CD14-positive monocyte (primary cell): Measurements from ENCODE around the gene CBLIF. TPM values are rescaled to one million over a fixed set of nuclear protein-coding genes. Genes with fewer than 3 reads are reported as not detected.

Experiments
- DNase-seq, 3 donors: peaks; one replicate each; pipeline ENCODE4 v3.0.0-alpha.2; 2011 to 2022
- H2AFZ ChIP-seq: 2 replicates; pipeline ENCODE4 v1.6.0; 2012; ENCODE audit warnings: mild to moderate bottlenecking, low read depth, low read length, inconsistent platforms; ENCODE audit not compliant: insufficient read depth, poor library complexity, severe bottlenecking
- H3K27ac ChIP-seq, 2 donors: 1 replicate in 1 of 2; 2 replicates in 1 of 2; pipeline ENCODE4 v1.5.1; 2012 to 2013; ENCODE audit warnings: low read length in 2 of 2, control low read depth in 1 of 2, inconsistent platforms in 1 of 2, low read depth in 1 of 2, mild to moderate bottlenecking in 1 of 2
- H3K27me3 ChIP-seq, 2 donors: one replicate each; pipeline versions ENCODE4 v1.6.0 to v1.6.1; 2011 to 2013; ENCODE audit warnings: low read length in 2 of 2; ENCODE audit not compliant: control insufficient read depth in 2 of 2, insufficient read depth in 2 of 2
- H3K36me3 ChIP-seq, 2 donors: replicated peaks in 1 of 2; 1 replicate in 1 of 2; 2 replicates in 1 of 2; pipeline versions ENCODE4 v1.5.1 to v1.6.1; 2012 to 2013; ENCODE audit warnings: low read length in 2 of 2, control low read depth in 1 of 2, inconsistent platforms in 1 of 2, mild to moderate bottlenecking in 1 of 2; ENCODE audit not compliant: insufficient read depth in 2 of 2, control insufficient read depth in 1 of 2
- H3K4me1 ChIP-seq, 2 donors: 1 replicate in 1 of 2; 2 replicates in 1 of 2; pipeline versions ENCODE4 v1.5.1 to v1.6.1; 2012 to 2013; ENCODE audit warnings: low read length in 2 of 2, control low read depth in 1 of 2, inconsistent platforms in 1 of 2, mild to moderate bottlenecking in 1 of 2, moderate library complexity in 1 of 2; ENCODE audit not compliant: insufficient read depth in 2 of 2, control insufficient read depth in 1 of 2
- H3K4me2 ChIP-seq: replicated peaks from 2 replicates; pipeline ENCODE3; 2012; ENCODE audit warnings: low read length, moderate library complexity, mild to moderate bottlenecking; ENCODE audit not compliant: poor library complexity, severe bottlenecking; ENCODE audit errors: extremely low read depth
- H3K4me3 ChIP-seq, 3 experiments: fragments of 200-600 bp in 1 of 3; sonication (generic) in 1 of 3; replicated peaks in 1 of 3; 1 replicate in 2 of 3; 2 replicates in 1 of 3; pipeline ENCODE4 v1.5.1; 2011 to 2013; ENCODE audit warnings: low read length in 3 of 3, mild to moderate bottlenecking in 3 of 3, control low read depth in 2 of 3, low read depth in 2 of 3, inconsistent platforms in 1 of 3, moderate library complexity in 1 of 3
- H3K79me2 ChIP-seq: 2 replicates; pipeline ENCODE4 v1.6.0; 2012; ENCODE audit warnings: mild to moderate bottlenecking, control low read depth, inconsistent platforms, low read length, moderate library complexity; ENCODE audit not compliant: insufficient read depth
- H3K9ac ChIP-seq: 2 replicates; pipeline ENCODE4 v1.6.0; 2017; ENCODE audit warnings: low read length, mild to moderate bottlenecking; ENCODE audit not compliant: insufficient read depth, poor library complexity, severe bottlenecking
- H3K9me3 ChIP-seq, 2 donors: replicated peaks in 1 of 2; 1 replicate in 1 of 2; 2 replicates in 1 of 2; pipeline versions ENCODE4 v1.5.1 to v1.6.1; 2012 to 2013; ENCODE audit warnings: low read length in 2 of 2, control low read depth in 1 of 2; ENCODE audit not compliant: control insufficient read depth in 1 of 2, insufficient read depth in 1 of 2
- H4K20me1 ChIP-seq: 2 replicates; pipeline ENCODE4 v1.6.0; 2012; ENCODE audit warnings: mild to moderate bottlenecking, low read length, control low read depth, moderate library complexity; ENCODE audit not compliant: insufficient read depth
- H3K27ac Mint-ChIP-seq, 7 donors: one replicate each; pipeline ENCODE4 v1.8.0; 2020; ENCODE audit warnings: mild to moderate bottlenecking in 7 of 7, mixed read lengths in 7 of 7, moderate library complexity in 6 of 7, inconsistent platforms in 2 of 7
- H3K27me3 Mint-ChIP-seq, 3 donors: one replicate each; pipeline ENCODE4 v1.8.0; 2021 to 2022; ENCODE audit warnings: low read depth in 3 of 3, mild to moderate bottlenecking in 3 of 3, mixed read lengths in 3 of 3, moderate library complexity in 3 of 3, inconsistent platforms in 1 of 3
- H3K36me3 Mint-ChIP-seq, 2 donors: one replicate each; pipeline ENCODE4 v1.8.0; 2020; ENCODE audit warnings: mixed read lengths in 2 of 2, inconsistent platforms in 1 of 2, mild to moderate bottlenecking in 1 of 2
- H3K4me1 Mint-ChIP-seq: one replicate; pipeline ENCODE4 v1.8.0; 2020; ENCODE audit warnings: mild to moderate bottlenecking, mixed read lengths
- H3K4me3 Mint-ChIP-seq, 2 donors: one replicate each; pipeline ENCODE4 v1.8.0; 2020; ENCODE audit warnings: mild to moderate bottlenecking in 2 of 2, mixed read lengths in 2 of 2, moderate library complexity in 1 of 2
- H3K9me3 Mint-ChIP-seq, 7 donors: one replicate each; pipeline ENCODE4 v1.8.0; 2020 to 2022; ENCODE audit warnings: mixed read lengths in 7 of 7, mild to moderate bottlenecking in 6 of 7, moderate library complexity in 6 of 7, inconsistent platforms in 2 of 7
- WGBS: methylation state at CpG from one replicate; pipeline ENCODE4 v1.1.5; 2013; ENCODE audit warnings: missing lambda C conversion rate; ENCODE audit not compliant: insufficient coverage; 5-methylcytosine and 5-hydroxymethylcytosine counted together
- intact Hi-C, 2 donors: fragments of 100-400 bp; cut with micrococcal nuclease; formaldehyde crosslinking; loops; one replicate each; pipeline versions ENCODE4 v1.15.0 to v1.15.1; 2023
- polyA plus RNA-seq, 3 donors: library from polyadenylated mRNA; depleted of rRNA in 1 of 3; unstranded in 2 of 3; stranded (reverse) in 1 of 3; fragments of 300-500 nt in 2 of 3; fragments of >200 nt in 1 of 3; fragmentation: Illumina TruSeq in 2 of 3; gene quantifications; 1 replicate in 2 of 3; 2 replicates in 1 of 3; pipeline ENCODE4 v1.2.3, GENCODE V29; 2012 to 2021
- TF ChIP-seq, protein P1 (sequence below): fragments of 200-600 bp; IDR thresholded peaks from one replicate; pipeline ENCODE4 v1.8.0; 2022; ENCODE audit warnings: antibody characterized with exemption, mild to moderate bottlenecking

The CBLIF gene
- polyA plus RNA-seq, 3 donors, result not detected

DNA sequence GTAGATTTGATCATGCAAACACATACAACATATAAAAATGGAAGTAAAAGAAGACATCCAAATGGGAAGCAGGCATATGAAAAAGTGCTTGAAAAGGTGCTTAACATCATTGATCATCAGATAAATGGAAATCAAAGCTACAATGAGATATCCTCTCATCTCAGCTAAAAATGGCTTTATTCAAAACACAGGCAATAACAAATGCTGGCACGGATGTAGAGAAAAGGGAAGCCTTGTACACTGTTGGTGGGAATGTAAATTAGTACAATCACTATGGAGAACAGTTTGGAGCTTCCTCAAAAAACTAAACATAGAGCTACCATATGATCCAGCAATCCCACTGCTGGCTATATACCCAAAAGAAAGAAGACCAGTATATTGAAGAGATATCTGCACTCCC is 21.5 kb upstream of the CBLIF start:
- Mint-ChIP-seq H3K27ac (peak overlapping the region in 6 of 7 donors; percentile 4 to 73 (median 62)), H3K4me1 (peaks cover 22% of the 10 kb centered on the region), H3K36me3 (no peaks in the 10 kb centered on the region), H3K27me3 (peaks cover 0 to 3% (median 2%) of the 10 kb centered on the region in 3 donors), H3K4me3 (peak overlapping the region; percentile 3 to 72), H3K9me3 (peaks cover 0 to 15% (median 8%) of the 10 kb centered on the region in 7 donors)
- no peak overlapping the region for H3K27ac ChIP-seq
- TF ChIP-seq, protein P1, sequence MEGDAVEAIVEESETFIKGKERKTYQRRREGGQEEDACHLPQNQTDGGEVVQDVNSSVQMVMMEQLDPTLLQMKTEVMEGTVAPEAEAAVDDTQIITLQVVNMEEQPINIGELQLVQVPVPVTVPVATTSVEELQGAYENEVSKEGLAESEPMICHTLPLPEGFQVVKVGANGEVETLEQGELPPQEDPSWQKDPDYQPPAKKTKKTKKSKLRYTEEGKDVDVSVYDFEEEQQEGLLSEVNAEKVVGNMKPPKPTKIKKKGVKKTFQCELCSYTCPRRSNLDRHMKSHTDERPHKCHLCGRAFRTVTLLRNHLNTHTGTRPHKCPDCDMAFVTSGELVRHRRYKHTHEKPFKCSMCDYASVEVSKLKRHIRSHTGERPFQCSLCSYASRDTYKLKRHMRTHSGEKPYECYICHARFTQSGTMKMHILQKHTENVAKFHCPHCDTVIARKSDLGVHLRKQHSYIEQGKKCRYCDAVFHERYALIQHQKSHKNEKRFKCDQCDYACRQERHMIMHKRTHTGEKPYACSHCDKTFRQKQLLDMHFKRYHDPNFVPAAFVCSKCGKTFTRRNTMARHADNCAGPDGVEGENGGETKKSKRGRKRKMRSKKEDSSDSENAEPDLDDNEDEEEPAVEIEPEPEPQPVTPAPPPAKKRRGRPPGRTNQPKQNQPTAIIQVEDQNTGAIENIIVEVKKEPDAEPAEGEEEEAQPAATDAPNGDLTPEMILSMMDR, result no peak
- no peaks in the 10 kb centered on the region for H4K20me1 ChIP-seq
- peak in 1 of 3 donors; percentile 21 for DNase-seq
- no CpG with 5 or more reads among the region's 1 CpG for WGBS
- peak overlapping the region in 1 of 3 experiments; percentile 56 for H3K4me3 ChIP-seq
- intact Hi-C loops, result no loop called here
- H3K36me3 ChIP-seq, result no peaks in the 10 kb centered on the region
- peaks cover 11 to 15% of the 10 kb centered on the region in 2 donors for H3K4me1 ChIP-seq
- peak overlapping the region; percentile 59 for H3K4me2 ChIP-seq
- H3K27me3 ChIP-seq, result no peaks in the 10 kb centered on the region
- H3K9me3 ChIP-seq, result no peaks in the 10 kb centered on the region
- no peak overlapping the region for H2AFZ ChIP-seq
- no peaks in the 10 kb centered on the region for H3K79me2 ChIP-seq
- no peak overlapping the region for H3K9ac ChIP-seq

DNA sequence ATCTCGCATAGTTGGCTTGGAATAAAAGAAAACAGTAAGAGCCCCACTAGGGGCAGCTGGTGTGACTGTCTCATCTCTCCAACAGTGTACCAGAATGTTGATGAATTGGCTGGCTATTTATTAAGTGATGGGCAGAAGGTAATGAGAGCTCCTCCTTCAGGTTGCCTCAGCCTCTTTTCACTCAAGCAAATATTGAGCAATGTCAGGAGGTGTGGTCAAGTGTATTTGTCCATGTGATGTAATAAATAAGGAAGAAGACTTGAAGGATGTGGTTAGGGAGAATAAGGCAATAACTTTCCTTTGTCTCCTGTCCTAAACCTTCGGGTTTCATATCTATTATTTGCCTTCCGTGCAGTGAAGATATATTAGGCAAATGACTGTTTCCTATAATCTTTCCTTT is 21.1 kb upstream of the CBLIF start, which contains the start of gene TCN1:
TCN1 (minus strand) TSS at position 91 of the 400 bp plus-strand sequence; CDS start at position 74, 17 bp downstream.
- peaks cover 22% of the 10 kb centered on the region for H3K4me1 Mint-ChIP-seq
- no peaks in the 10 kb centered on the region for H3K27me3 ChIP-seq
- peak within 1 kb of the TSS in 1 of 3 experiments; percentile 56 for H3K4me3 ChIP-seq
- H3K9me3 ChIP-seq, result no peaks in the 10 kb centered on the region
- H2AFZ ChIP-seq, result no peak within 1 kb of the TSS
- no CpG with 5 or more reads among the region's 3 CpGs for WGBS
- H3K27ac Mint-ChIP-seq, result peak within 1 kb of the TSS in 6 of 7 donors; percentile 14 to 73 (median 62)
- H3K79me2 ChIP-seq, result no peaks in the 10 kb centered on the region
- peaks cover 0 to 12% (median 7%) of the 10 kb centered on the region in 7 donors for H3K9me3 Mint-ChIP-seq
- peak within 1 kb of the TSS; percentile 59 for H3K4me2 ChIP-seq
- H3K27ac ChIP-seq, result peak within 1 kb of the TSS in 1 of 2 donors; percentile 16
- H3K4me1 ChIP-seq, result peaks cover 11 to 15% of the 10 kb centered on the region in 2 donors
- H3K36me3 ChIP-seq, result no peaks in the 10 kb centered on the region
- peak within 1 kb of the TSS; percentile 3 to 72 for H3K4me3 Mint-ChIP-seq
- no peaks in the 10 kb centered on the region for H4K20me1 ChIP-seq
- TF ChIP-seq, protein P1, result no peak
- intact Hi-C loops, result no loop called here
- peaks cover 0 to 3% (median 2%) of the 10 kb centered on the region in 3 donors for H3K27me3 Mint-ChIP-seq
- H3K9ac ChIP-seq, result no peak within 1 kb of the TSS
- peak; percentile 70 to 84 (median 78) for DNase-seq
- H3K36me3 Mint-ChIP-seq, result no peaks in the 10 kb centered on the region
